ENCODE measurements around the gene PSME1. TPM values are rescaled to one million over a fixed set of nuclear protein-coding genes. Genes with fewer than 3 reads are reported as not detected.

The PSME1 gene
- total RNA-seq, 4 donors from 2014 or later: 114 to 289 (median 200) TPM

DNA sequence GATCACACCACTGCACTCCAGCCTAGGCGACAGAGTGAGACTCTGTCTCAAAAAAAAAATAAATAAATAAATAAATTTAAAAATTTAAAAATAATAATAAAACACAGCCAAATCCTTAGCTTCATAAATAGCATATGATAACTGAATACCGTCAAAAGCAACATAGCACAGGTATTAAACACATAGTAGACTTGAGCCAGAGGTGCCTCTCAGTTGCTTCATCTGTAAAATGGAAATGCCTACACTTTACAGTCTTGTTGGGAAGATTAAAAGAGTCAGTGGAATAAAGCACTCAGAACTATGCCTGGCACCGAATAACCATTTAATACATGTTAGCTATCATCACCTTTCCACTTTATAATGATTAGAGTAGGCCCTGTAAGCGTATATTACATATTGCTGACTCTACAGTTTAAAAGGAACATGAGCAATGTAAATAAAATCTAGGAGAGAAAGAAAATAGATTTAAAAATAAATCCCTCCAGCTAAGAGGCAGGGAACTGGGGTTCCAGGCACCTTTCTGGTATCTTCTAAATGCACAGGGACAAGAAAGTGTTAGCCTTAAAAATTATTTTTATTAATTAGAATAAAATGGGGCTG, 29.2 kb upstream of the PSME1 start:
- Histone ChIP-seq H3K9me3 (no peaks in the 10 kb centered on the region), H3K36me3 (peaks cover 0 to 22% (median 0%) of the 10 kb centered on the region in 3 donors), H3K27me3 (no peaks in the 10 kb centered on the region), H3K27ac (no peak overlapping the region), H3K4me1 (peaks cover 0 to 9% (median 3%) of the 10 kb centered on the region in 4 donors), H3K4me3 (no peak overlapping the region)
- TF ChIP-seq, protein P1, sequence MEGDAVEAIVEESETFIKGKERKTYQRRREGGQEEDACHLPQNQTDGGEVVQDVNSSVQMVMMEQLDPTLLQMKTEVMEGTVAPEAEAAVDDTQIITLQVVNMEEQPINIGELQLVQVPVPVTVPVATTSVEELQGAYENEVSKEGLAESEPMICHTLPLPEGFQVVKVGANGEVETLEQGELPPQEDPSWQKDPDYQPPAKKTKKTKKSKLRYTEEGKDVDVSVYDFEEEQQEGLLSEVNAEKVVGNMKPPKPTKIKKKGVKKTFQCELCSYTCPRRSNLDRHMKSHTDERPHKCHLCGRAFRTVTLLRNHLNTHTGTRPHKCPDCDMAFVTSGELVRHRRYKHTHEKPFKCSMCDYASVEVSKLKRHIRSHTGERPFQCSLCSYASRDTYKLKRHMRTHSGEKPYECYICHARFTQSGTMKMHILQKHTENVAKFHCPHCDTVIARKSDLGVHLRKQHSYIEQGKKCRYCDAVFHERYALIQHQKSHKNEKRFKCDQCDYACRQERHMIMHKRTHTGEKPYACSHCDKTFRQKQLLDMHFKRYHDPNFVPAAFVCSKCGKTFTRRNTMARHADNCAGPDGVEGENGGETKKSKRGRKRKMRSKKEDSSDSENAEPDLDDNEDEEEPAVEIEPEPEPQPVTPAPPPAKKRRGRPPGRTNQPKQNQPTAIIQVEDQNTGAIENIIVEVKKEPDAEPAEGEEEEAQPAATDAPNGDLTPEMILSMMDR (IDR thresholded peaks at IDR 0.05): no peak
- no peak for TF ChIP-seq POLR2A (IDR thresholded peaks at IDR 0.05)
- DNase-seq: no peak

DNA sequence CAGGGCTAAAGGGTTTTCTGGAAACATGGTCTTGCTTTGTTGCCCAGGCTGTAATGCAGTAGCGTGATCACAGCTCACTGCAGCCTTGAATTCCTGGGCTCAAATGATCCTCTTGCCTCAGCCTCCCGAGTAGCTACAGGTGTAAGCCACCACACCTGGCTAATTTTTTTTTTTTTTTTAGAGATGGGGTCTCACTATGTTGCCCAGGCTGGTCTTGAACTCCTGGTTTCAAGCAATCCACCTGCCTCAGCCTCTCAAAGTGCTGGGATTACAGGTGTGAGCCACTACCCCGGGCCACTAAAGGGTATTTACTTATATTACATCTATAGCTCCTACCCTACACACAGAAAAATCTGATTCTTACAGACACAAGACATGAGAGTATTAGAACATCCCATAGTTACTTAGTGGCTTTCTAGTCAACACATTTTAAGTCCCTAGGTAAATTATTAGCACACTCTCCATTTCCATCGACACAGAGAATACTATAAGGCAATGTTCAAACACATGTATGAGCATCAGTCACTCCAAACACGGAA, 27.6 kb upstream of the PSME1 start:
- no peak for DNase-seq
- no peak for TF ChIP-seq POLR2A (IDR thresholded peaks at IDR 0.05)
- TF ChIP-seq, protein P1 (IDR thresholded peaks at IDR 0.05): no peak
- Histone ChIP-seq H3K27ac (peak overlapping the region; percentile 11 to 72 (median 40)), H3K36me3 (peaks cover 0 to 5% (median 0%) of the 10 kb centered on the region in 3 donors), H3K4me3 (no peak overlapping the region), H3K4me1 (peaks cover 0 to 9% (median 5%) of the 10 kb centered on the region in 4 donors), H3K27me3 (no peaks in the 10 kb centered on the region), H3K9me3 (no peaks in the 10 kb centered on the region)

DNA sequence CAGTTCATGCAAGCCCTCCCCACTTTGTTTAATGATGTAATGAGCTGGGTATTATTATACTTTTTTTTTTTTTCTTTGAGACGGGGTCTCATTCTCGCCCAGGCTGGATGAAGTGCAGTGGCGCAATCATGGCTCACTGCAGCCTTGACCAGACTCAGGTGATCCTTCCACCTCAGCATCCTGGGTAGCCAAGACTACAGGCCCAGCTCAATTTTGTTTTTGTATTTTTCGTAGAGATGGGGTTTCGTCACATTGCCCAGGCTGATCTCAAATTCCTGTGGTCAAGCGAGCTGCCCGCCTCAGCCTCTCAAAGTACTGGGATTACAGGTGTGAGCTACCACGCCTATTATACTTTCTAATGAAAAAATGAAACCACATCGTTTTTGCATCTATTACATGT, 25.9 kb upstream of the PSME1 start:
- Histone ChIP-seq H3K4me3 (no peak overlapping the region), H3K27me3 (no peaks in the 10 kb centered on the region), H3K4me1 (peaks cover 0 to 10% (median 8%) of the 10 kb centered on the region in 4 donors), H3K27ac (peak overlapping the region in 1 of 4 donors; percentile 23), H3K36me3 (no peaks in the 10 kb centered on the region), H3K9me3 (no peaks in the 10 kb centered on the region)
- no peak for TF ChIP-seq POLR2A (IDR thresholded peaks at IDR 0.05)
- TF ChIP-seq, protein P1 (IDR thresholded peaks at IDR 0.05): no peak
- no peak for DNase-seq

DNA sequence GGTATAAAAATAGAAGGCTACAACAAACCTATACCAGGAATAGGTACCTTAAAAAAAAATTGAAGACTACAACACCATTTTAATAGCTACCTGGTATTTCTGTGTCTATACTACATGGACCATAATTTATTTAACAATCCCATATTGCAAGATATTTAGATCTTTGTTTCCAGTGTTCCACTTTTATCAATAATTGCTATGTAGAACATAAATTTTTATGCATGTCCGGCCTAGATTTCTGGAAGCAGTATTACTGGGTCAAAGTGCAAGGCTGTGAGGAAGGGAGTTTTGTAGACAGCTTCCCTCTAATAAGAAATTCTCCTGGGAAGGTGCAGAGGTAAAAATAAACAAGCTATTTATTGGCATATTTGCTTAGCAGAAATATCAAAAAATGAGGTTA, 25.5 kb upstream of the PSME1 start:
- Histone ChIP-seq H3K36me3 (no peaks in the 10 kb centered on the region), H3K4me1 (peaks cover 0 to 12% (median 8%) of the 10 kb centered on the region in 4 donors), H3K4me3 (no peak overlapping the region), H3K27me3 (no peaks in the 10 kb centered on the region), H3K9me3 (no peaks in the 10 kb centered on the region), H3K27ac (peak overlapping the region in 2 of 4 donors; percentile 23 to 35)
- TF ChIP-seq, protein P1 (IDR thresholded peaks at IDR 0.05): no peak
- TF ChIP-seq POLR2A (IDR thresholded peaks at IDR 0.05): no peak
- no peak for DNase-seq

DNA sequence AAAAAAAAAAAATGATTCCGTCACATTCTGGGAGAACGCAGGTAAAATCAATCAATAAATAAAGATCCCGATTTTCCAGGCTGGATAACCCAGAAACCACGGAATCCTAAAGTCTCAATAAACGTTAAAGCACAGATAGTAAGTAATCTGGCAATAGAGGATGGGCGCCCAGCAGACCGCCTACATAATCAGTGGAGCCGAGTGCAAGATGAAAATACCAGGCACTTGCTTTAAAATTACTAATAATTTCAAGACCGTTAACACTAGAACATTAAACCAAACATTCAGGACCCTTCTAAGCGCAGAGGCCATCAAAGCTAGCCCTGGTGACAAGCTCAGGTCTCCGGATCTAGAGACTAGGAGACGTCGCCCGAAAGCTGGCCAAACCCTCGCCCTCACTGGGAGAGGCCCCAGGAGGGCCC, 22.6 kb upstream of the PSME1 start:
- H3K27me3 ChIP-seq: no peaks in the 10 kb centered on the region
- peaks cover 9 to 31% (median 11%) of the 10 kb centered on the region in 4 donors for H3K4me1 ChIP-seq
- H3K27ac ChIP-seq: peak overlapping the region; percentile 94 to 99 (median 97)
- no peak for DNase-seq
- no peak for TF ChIP-seq POLR2A (IDR thresholded peaks at IDR 0.05)
- TF ChIP-seq, protein P1 (IDR thresholded peaks at IDR 0.05): no peak
- H3K4me3 ChIP-seq: peak overlapping the region; percentile 50 to 89 (median 72)
- H3K36me3 ChIP-seq: peaks cover 0 to 17% (median 0%) of the 10 kb centered on the region in 3 donors
- H3K9me3 ChIP-seq: no peaks in the 10 kb centered on the region
